Panc1 (cell line): ENCODE measurements around the gene HDHD3.

Experiments
- CTCF ChIP-seq: fragments of 450-650 bp; IDR thresholded peaks from 2 replicates; pipeline ENCODE4 v1.5.1; 2017; ENCODE audit warnings: mild to moderate bottlenecking
- REST ChIP-seq, 2 experiments: IDR thresholded peaks; 2 replicates each; pipeline ENCODE4 v1.6.1; 2011 to 2012; ENCODE audit warnings: low read depth in 2 of 2, control low read depth in 1 of 2, low read length in 1 of 2, mild to moderate bottlenecking in 1 of 2, moderate library complexity in 1 of 2; ENCODE audit not compliant: insufficient read depth in 1 of 2
- SIN3A ChIP-seq: IDR thresholded peaks from 2 replicates; pipeline ENCODE4 v1.6.1; 2012; ENCODE audit warnings: low read depth, mild to moderate bottlenecking, low read length, moderate library complexity, borderline replicate concordance; ENCODE audit not compliant: insufficient read depth
- TCF7L2 ChIP-seq: IDR thresholded peaks from 2 replicates; pipeline ENCODE4 v1.6.1; 2011; ENCODE audit warnings: mild to moderate bottlenecking, low read depth, low read length, inconsistent platforms

- TF ChIP-seq CTCF (no peak), SIN3A (no peak), REST (IDR thresholded peaks at IDR 0.05; ENCODE audit: insufficient read depth in 1 of 2, low read depth in 2 of 2, low read length in 1 of 2) (no peak), TCF7L2 (no peak)
Observed at GRCh38 chr9:113373676-113374392, 3.0 kb downstream of the HDHD3 start.
